Measurements from ENCODE around the gene CAPNS2. TPM values are rescaled to one million over a fixed set of nuclear protein-coding genes. Genes with fewer than 3 reads are reported as not detected.

Gene CAPNS2
- total RNA-seq, 1 experiment from 2014 or later: 0.28 TPM

- Mint-ChIP-seq H3K4me3 (no peak overlapping the region), H3K27ac (no peak overlapping the region), H3K9me3 (no peaks in the 10 kb centered on the region), H3K4me1 (no peaks in the 10 kb centered on the region), H3K27me3 (ENCODE audit: low read depth) (no peaks in the 10 kb centered on the region), H3K36me3 (peaks cover 5% of the 10 kb centered on the region; the same call in 1 of the 2 replicates)
- no peak for TF ChIP-seq USF2 (CRISPR knock-in tag; IDR thresholded peaks at IDR 0.05)
- no peak for TF ChIP-seq ZBTB21 (CRISPR knock-in tag; IDR thresholded peaks at IDR 0.05; ENCODE audit: borderline replicate concordance)
- TF ChIP-seq PRDM15 (CRISPR knock-in tag; IDR thresholded peaks at IDR 0.05): no peak
- no peak for TF ChIP-seq ZNF416 (CRISPR knock-in tag; IDR thresholded peaks at IDR 0.05)
- TF ChIP-seq CTCF (IDR thresholded peaks at IDR 0.05): no peak
- no peak for TF ChIP-seq ZNF219 (CRISPR knock-in tag; IDR thresholded peaks at IDR 0.05; ENCODE audit: borderline replicate concordance)
- TF ChIP-seq E2F4 (CRISPR knock-in tag; IDR thresholded peaks at IDR 0.05; ENCODE audit: borderline replicate concordance, low read depth): no peak
- no peak for TF ChIP-seq CREB1 (CRISPR knock-in tag; IDR thresholded peaks at IDR 0.05)
- TF ChIP-seq ZNF138 (CRISPR knock-in tag; conservative IDR thresholded peaks at IDR 0.05): no peak
- ATAC-seq (no peak), DNase-seq (ENCODE audit: low spot score) (no peak)
- CTCF ChIA-PET: no interaction called here
- POLR2A ChIA-PET: no interaction called here
These were observed 11.0 kb upstream of the CAPNS2 start for GRCh38 chr16:55555436-55555835.

GRCh38 chr16:55557186-55557585, 9.3 kb upstream of the CAPNS2 start:
- ChIA-PET CTCF (no interaction called here), POLR2A (interaction anchor here (0.7 kb wide), 1 partner anchor 8 kb away, joined by 3 read pairs; no protein-coding TSS in a partner anchor)
- ATAC-seq: no peak
- Mint-ChIP-seq H3K36me3 (peaks cover 5% of the 10 kb centered on the region; the same call in 1 of the 2 replicates), H3K4me3 (no peak overlapping the region), H3K27me3 (ENCODE audit: low read depth) (no peaks in the 10 kb centered on the region), H3K9me3 (no peaks in the 10 kb centered on the region), H3K27ac (no peak overlapping the region; the same call in 1 of the 2 replicates), H3K4me1 (no peaks in the 10 kb centered on the region)
- no peak for TF ChIP-seq ZMAT4 (CRISPR knock-in tag; IDR thresholded peaks at IDR 0.05)
- no peak for TF ChIP-seq ATF3 (CRISPR knock-in tag; conservative IDR thresholded peaks at IDR 0.05)
- no peak for DNase-seq (ENCODE audit: low spot score)

GRCh38 chr16:55559233-55559632, 7.3 kb upstream of the CAPNS2 start:
- Mint-ChIP-seq H3K27ac (no peak overlapping the region), H3K27me3 (ENCODE audit: low read depth) (no peaks in the 10 kb centered on the region), H3K36me3 (no peaks in the 10 kb centered on the region), H3K9me3 (no peaks in the 10 kb centered on the region), H3K4me1 (no peaks in the 10 kb centered on the region), H3K4me3 (no peak overlapping the region)
- TF ChIP-seq IRF2 (CRISPR knock-in tag; IDR thresholded peaks at IDR 0.05; ENCODE audit: borderline replicate concordance, low read depth) (no peak), NR3C1 (CRISPR knock-in tag; conservative IDR thresholded peaks at IDR 0.05; ENCODE audit: low read depth) (no peak), KAT7 (CRISPR knock-in tag; IDR thresholded peaks at IDR 0.05; ENCODE audit: borderline replicate concordance) (no peak), JUN (CRISPR knock-in tag; IDR thresholded peaks at IDR 0.05) (no peak), RORB (CRISPR knock-in tag; IDR thresholded peaks at IDR 0.05) (no peak), FOXP1 (CRISPR knock-in tag; IDR thresholded peaks at IDR 0.05; ENCODE audit: borderline replicate concordance) (no peak), ATF1 (CRISPR knock-in tag; IDR thresholded peaks at IDR 0.05) (no peak), TP53 (CRISPR knock-in tag; IDR thresholded peaks at IDR 0.05) (no peak), JAZF1 (CRISPR knock-in tag; IDR thresholded peaks at IDR 0.05) (no peak), NFATC4 (CRISPR knock-in tag; IDR thresholded peaks at IDR 0.05) (no peak), ATF3 (CRISPR knock-in tag; conservative IDR thresholded peaks at IDR 0.05) (no peak), PRRX2 (CRISPR knock-in tag; IDR thresholded peaks at IDR 0.05) (no peak)
- DNase-seq (ENCODE audit: low spot score) (no peak), ATAC-seq (no peak)
- ChIA-PET CTCF (interaction anchor here (0.6 kb wide), 1 partner anchor 95 kb away, joined by 3 read pairs; no protein-coding TSS in a partner anchor), POLR2A (no interaction called here)

Data from WTC11 (cell line).